ENCODE results near the gene PROSER3.
A peak's percentile ranks its signal among the peaks of the same experiment; 100 is the strongest.
"Not testable (repeated sequence)": the region's sequence is repeated elsewhere in the genome, so short reads cannot be mapped to it uniquely, and the experiment has no call there.

The PROSER3 gene

GRCh38 chr19:35722897-35723296 is 35.1 kb upstream of the PROSER3 start:
- DNase-seq = no peak

DNA sequence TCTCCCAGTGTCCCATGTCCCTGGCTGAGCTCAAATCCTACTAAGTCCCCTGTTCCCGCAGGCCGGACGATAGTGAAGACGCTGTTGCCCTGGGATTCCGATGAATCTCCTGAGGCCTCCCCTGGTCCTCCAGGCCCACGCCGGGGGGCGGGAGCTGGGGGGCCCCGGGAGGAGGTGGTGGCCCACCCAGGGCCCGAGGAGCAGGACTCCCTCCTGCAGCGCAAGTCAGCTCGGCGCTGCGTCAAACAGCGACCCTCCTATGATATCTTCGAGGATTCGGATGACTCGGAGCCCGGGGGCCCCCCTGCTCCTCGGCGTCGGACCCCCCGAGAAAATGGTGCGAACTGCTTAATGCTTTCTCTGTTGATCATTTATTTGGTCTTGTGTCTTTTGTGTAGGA is 34.3 kb upstream of the PROSER3 start:
- DNase-seq = no peak

DNA sequence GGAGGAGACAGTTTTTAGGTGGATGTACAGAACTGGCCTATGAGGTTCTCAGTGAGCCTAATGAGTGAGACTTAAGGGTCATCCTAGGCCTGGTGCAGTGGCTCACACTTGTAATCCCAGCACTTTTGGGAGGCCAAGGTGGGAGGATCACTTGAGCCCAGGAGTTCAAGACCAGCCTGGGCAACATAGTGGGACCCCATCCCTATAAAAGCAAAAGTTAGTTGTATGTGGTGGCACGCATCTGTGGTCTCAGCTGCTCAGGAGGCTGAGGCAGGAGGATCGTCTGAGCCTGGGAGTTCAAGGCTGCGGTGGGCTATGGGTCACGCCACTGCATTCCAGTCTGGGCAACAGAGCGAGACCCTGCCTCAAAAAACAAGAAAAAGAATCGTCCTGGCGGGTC is 33.8 kb upstream of the PROSER3 start:
- DNase-seq = not testable (repeated sequence)

GRCh38 chr19:35724560-35724959 is 33.4 kb upstream of the PROSER3 start:
- DNase-seq = no peak

DNA sequence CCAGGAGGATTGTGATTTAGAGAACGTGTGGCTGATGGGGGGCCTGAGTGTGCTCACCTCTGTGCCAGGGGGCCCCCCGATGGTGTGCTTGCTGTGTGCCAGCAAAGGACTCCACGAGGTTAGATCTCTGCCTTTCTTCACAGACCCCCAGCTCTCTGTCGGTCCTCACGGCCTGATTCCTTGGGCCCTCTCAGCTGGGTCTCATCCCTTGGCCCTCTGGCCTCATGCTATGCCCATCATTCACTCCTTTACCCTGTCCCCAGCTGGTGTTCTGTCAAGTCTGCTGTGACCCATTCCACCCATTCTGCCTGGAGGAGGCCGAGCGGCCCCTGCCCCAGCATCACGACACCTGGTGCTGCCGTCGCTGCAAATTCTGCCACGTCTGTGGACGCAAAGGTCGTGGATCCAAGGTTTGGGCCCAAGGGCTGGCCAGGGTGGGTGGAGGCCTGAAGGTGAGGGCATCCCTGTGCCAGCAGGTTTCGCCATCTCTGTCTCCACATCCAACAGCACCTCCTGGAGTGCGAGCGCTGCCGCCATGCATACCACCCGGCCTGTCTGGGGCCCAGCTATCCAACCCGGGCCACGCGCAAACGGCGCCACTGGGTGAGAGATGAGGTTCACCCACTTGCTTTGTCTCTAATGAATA is 32.6 kb upstream of the PROSER3 start:
- DNase-seq = no peak

- DNase-seq = no peak
Observed at GRCh38 chr19:35727053-35727955, 30.7 kb upstream of the PROSER3 start.

DNA sequence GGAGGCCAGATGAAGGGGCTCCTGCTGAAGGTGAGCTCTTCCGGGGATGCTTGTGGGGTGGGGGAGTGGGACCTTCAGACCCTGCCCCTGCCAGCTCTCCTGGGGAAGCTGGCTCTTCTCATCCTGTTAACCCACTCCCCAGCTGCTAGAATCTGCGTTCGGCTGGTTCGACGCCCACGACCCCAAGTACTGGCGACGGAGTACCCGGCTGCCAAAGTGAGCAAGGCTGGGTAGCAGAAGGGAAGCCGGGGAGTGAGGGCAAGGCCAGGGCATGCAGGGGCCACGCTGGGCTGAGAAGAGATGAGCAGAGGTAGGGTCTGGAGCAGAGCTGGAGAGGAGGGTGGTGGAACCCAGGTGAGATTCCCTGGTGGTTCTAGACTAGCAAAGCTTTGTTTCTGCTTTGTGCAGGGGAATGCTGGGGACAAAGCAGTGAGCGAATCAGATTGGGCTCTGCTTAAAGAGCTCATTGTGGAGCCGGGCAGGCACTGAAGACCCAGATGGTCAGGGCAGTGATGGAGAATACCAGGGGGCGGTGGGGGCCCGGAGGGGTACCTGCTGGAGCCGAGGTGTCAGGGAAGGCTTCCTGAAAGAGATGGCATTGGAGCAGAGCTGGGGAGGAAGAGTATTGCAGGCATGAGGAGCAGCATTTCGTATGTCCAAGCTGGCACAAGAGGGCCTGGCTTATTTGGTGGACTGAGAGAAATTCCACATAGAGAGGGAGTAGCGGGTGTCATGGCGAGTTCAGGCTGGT is 29.8 kb upstream of the PROSER3 start:
- no peak for DNase-seq

DNA sequence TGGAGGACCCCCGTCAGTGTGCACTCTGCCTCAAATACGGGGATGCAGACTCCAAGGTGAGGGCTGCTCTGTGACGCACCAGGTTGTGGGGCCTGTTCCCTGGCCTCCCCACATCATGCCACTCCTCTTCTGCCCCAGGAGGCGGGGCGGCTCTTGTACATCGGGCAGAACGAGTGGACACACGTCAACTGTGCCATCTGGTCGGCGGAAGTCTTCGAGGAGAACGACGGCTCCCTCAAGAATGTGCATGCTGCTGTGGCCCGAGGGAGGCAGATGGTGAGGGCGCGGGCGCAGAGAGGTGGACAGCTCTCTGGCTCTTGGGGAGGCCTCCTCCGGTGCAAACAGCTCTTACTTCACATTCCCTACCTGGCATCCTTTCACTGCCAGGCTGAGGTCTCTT is 29.0 kb upstream of the PROSER3 start:
- DNase-seq = no peak

- no peak for DNase-seq
Observed at GRCh38 chr19:35729763-35730162, 28.2 kb upstream of the PROSER3 start.

DNA sequence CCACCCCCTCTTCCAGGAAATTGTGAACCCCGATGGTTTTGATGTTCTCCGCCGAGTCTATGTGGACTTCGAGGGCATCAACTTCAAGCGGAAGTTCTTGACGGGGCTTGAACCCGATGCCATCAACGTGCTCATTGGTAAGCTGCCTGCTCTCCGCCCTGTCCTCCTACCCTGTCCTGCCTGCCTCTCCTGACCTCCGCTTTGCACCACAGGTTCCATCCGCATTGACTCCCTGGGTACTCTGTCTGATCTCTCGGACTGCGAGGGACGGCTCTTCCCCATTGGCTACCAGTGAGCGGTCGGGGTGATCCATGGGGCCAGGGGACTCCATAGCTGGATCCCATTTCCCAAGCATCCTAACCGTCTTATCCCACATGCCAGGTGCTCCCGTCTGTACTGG is 27.6 kb upstream of the PROSER3 start:
- DNase-seq = no peak

DNA sequence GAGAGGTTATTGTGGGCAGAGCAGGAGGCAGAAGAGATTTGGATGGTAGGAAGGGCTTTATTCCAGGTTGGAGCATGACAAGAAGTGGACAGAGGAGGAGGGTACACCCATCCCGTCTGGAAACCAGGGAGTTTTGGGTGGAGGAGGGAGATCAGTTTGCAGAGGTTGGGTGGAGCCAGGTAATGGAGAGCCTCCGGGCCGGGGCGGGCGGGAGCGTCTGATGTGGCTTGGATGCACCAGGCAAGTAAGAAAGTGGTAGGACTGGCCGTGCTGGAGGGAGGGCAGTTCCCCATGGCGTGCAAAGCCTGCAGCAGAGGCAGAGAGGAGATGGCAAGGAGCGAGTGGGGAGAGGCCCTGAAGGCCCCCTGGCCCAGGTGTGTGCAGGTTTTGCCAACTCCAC is 26.6 kb upstream of the PROSER3 start:
- DNase-seq = no peak

DNA sequence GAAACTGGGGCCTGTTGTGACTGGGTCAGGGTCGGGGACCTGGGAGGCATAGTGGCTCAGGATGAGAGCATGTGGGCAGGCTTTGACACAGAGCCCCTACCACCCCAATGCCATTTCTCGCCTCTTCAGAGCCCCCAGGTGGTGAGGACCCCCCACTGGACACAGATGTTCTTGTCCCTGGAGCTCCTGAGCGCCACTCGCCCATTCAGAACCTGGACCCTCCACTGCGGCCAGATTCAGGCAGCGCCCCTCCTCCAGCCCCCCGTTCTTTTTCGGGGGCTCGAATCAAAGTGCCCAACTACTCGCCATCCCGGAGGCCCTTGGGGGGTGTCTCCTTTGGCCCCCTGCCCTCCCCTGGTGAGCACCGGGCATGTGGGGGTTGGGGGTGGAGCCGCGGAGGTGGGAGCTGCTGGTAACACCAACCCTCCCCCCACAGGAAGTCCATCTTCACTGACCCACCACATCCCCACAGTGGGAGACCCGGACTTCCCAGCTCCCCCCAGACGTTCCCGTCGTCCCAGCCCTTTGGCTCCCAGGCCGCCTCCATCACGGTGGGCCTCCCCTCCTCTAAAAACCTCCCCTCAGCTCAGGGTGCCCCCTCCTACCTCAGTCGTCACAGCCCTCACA is 26.1 kb upstream of the PROSER3 start:
- DNase-seq = no peak

DNA sequence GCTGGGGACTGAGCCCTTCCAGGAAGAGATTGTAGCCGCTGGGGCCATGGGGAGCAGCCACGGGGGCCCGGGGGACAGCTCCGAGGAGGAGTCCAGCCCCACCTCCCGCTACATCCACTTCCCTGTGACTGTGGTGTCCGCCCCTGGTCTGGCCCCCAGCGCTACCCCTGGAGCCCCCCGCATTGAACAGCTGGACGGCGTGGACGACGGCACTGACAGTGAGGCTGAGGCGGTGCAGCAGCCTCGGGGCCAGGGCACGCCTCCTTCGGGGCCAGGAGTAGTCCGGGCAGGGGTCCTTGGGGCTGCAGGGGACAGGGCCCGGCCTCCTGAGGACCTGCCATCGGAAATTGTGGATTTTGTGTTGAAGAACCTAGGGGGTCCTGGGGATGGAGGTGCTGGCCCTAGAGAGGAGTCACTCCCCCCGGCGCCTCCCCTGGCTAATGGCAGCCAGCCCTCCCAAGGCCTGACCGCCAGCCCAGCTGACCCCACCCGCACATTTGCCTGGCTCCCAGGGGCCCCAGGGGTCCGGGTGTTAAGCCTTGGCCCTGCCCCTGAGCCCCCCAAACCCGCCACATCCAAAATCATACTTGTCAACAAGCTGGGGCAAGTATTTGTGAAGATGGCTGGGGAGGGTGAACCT is 25.3 kb upstream of the PROSER3 start:
- DNase-seq = no peak

GRCh38 chr19:35733180-35734125 is 24.5 kb upstream of the PROSER3 start:
- no peak for DNase-seq

DNA sequence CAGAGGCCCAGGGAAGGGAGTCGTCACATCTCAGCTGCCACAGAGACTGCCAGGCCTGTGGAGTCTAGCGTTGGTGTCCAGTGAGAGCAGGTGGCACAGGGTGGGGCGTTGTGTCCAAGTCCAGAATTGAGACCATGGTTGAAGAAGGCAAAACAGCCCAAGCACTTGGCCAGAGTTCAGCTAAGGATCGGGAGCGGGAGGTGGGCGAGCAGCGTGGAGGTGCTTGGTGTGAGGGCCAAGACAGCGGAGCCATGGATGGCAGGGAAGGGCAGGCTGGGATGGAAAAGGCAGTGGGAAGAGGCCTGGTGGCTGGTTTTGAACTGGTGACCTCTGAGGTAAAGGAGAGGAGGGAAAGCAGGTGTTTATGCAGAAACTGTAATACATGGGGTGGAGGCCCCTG is 23.7 kb upstream of the PROSER3 start:
- DNase-seq = no peak

- DNase-seq = no peak
Observed at GRCh38 chr19:35734889-35735288, 23.1 kb upstream of the PROSER3 start.

DNA sequence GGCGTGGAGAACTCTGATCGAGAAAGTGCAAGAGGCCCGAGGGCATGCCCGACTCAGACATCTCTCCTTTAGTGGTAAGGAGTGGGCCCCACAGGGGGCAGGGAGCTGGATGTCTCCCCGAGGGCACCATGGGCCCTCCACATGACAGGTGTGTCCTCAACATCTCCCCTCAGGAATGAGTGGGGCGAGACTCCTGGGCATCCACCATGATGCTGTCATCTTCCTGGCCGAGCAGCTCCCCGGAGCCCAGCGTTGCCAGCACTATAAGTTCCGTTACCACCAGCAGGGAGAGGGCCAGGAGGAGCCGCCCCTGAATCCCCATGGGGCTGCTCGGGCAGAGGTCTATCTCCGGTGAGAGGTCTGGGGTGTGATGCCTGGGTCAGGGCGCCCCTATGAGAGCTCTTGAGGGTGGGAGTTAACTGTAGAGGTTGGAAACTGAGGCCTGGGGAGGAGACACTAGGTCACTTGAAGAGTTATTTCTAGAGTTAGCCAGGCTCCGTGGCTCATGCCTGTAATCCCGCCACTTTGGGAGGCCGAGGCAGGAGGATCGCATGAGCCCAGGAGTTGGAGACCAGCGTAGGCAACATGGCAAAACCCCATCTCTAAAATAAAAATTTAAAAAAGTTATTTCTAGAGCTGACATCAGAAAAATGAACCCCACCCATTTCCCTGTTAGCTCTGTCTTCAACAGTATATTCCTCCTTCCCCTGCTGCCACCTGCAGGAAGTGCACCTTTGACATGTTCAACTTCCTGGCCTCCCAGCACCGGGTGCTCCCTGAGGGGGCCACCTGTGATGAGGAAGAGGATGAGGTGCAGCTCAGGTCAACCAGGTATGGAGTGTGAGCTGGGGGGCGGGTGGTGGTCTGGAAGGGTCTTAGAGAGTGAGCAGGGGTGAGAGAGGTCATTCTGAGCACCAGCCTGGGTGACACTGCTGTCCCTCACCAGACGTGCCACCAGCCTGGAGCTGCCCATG is 20.8 kb upstream of the PROSER3 start:
- peak; percentile 17 for DNase-seq

GRCh38 chr19:35738021-35738886 is 19.7 kb upstream of the PROSER3 start:
- no peak for DNase-seq

DNA sequence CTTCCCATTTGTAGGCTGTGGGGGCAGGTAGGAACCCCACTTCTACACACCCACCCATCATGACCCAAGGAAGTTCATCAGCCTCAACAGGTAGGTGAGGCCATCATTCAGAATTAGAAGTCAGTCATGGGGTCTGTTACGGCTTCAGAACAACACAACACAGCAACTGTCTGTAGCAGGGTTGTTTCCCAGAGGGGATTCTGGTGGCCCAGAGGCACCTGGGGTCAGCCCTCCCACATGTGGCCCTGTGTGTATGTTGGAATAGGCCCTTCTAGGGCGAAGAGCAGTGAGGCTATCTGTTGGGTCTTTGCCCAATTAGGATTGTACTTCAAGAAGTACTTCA is 19.1 kb upstream of the PROSER3 start:
- DNase-seq = no peak
